GM12878 (cell line): ENCODE results near the gene FRAS1. TPM values are rescaled to one million over a fixed set of nuclear protein-coding genes. Genes with fewer than 3 reads are reported as not detected.
"Not testable (repeated sequence)": the region's sequence is repeated elsewhere in the genome, so short reads cannot be mapped to it uniquely, and the experiment has no call there.

Source experiments
- ATAC-seq: fragments of 200-7000 bp; cut with Tn5 transposase; 3 replicates; pipeline ENCODE4 v1.9.1; 2020; ENCODE audit warnings: mild to moderate bottlenecking, moderate library complexity
- BruUV-seq: library from RNA; stranded (reverse); fragments of 400-500 nt; replicated peaks from 2 replicates; lab custom pipeline; 2021; lab: Mats Ljungman, UMichigan
- CTCF ChIA-PET: fragments of 300-600 bp; sonication (Branson Sonifier 250); formaldehyde crosslinking; extraction: SDS; loops from one replicate; lab custom pipeline; 2021; ENCODE audit warnings: inconsistent platforms; lab: Yijun Ruan, JAX
- POLR2A ChIA-PET: fragments of 350-600 bp; formaldehyde crosslinking; extraction: SDS; loops from one replicate; lab custom pipeline; 2021; ENCODE audit warnings: inconsistent platforms; lab: Charles Lee
- RAD21 ChIA-PET: fragments of 300-600 bp; sonication (Branson Sonifier 250); formaldehyde crosslinking; loops from one replicate; lab custom pipeline; 2023; ENCODE audit warnings: antibody characterized with exemption; ENCODE audit not compliant: unreplicated experiment; lab: Charles Lee
- SMC1A ChIA-PET: fragments of 300-600 bp; sonication (Branson Sonifier 250); formaldehyde crosslinking; loops from one replicate; lab custom pipeline; 2023; ENCODE audit not compliant: unreplicated experiment, uncharacterized antibody; lab: Charles Lee
- DNase-seq: peaks from one replicate; pipeline ENCODE4 v3.0.0-alpha.2; 2011; ENCODE audit warnings: low read depth, low spot score
- FAIRE-seq: peaks from 3 replicates; lab custom pipeline; 2011; peaks lifted over from hg19 to GRCh38; lab: Jason Lieb, UNC
- H2AFZ ChIP-seq: 2 replicates; pipeline ENCODE4 v1.6.0; 2011; ENCODE audit warnings: low read depth, low read length, control low read depth; ENCODE audit not compliant: control insufficient read depth
- H3K27ac ChIP-seq: 2 replicates; pipeline ENCODE4 v1.5.1; 2011; ENCODE audit warnings: control low read depth; ENCODE audit not compliant: control insufficient read depth, insufficient read depth
- H3K27me3 ChIP-seq, 2 experiments: replicated peaks in 1 of 2; 2 replicates each; pipeline versions ENCODE4 v1.6.0 to v1.6.1; 2011; ENCODE audit warnings: low read length in 1 of 2; ENCODE audit not compliant: control insufficient read depth in 2 of 2, insufficient read depth in 2 of 2
- H3K36me3 ChIP-seq, 2 experiments: 2 replicates each; pipeline ENCODE4 v1.5.1; 2011; ENCODE audit warnings: low read length in 1 of 2; ENCODE audit not compliant: control insufficient read depth in 2 of 2, insufficient read depth in 2 of 2
- H3K4me1 ChIP-seq: 2 replicates; pipeline ENCODE4 v1.6.1; 2011; ENCODE audit warnings: mild to moderate bottlenecking, low read length, moderate library complexity, mixed read lengths; ENCODE audit not compliant: control insufficient read depth, insufficient read depth
- H3K4me2 ChIP-seq: 2 replicates; pipeline ENCODE4 v1.6.0; 2011; ENCODE audit warnings: control low read depth; ENCODE audit not compliant: control insufficient read depth, insufficient read depth
- H3K4me3 ChIP-seq: fragments of 200-600 bp; sonication (generic); 2 replicates; pipeline ENCODE4 v1.5.1; 2016
- H3K79me2 ChIP-seq: 2 replicates; pipeline ENCODE4 v1.6.0; 2011; ENCODE audit warnings: low read length; ENCODE audit not compliant: control insufficient read depth, insufficient read depth
- H3K9ac ChIP-seq: 2 replicates; pipeline ENCODE4 v1.8.0; 2011; ENCODE audit warnings: low read length, control low read depth, mixed read lengths; ENCODE audit not compliant: control insufficient read depth, insufficient read depth
- H3K9me3 ChIP-seq: replicated peaks from 3 replicates; pipeline ENCODE4 v1.5.1; 2011; ENCODE audit warnings: mild to moderate bottlenecking, low read length; ENCODE audit not compliant: control insufficient read depth, insufficient read depth
- H4K20me1 ChIP-seq: 2 replicates; pipeline ENCODE4 v1.6.0; 2011; ENCODE audit not compliant: control insufficient read depth, insufficient read depth
- REST ChIP-seq: IDR thresholded peaks from 2 replicates; pipeline ENCODE4 v1.6.1; 2012; ENCODE audit warnings: mild to moderate bottlenecking, low read depth, low read length
- TAF1 ChIP-seq: IDR thresholded peaks from 2 replicates; pipeline ENCODE4 v1.6.1; 2011; ENCODE audit warnings: mild to moderate bottlenecking, low read depth, low read length, borderline replicate concordance
- WGBS: methylation state at CpG from one replicate; pipeline ENCODE4 v1.1.6; 2016; ENCODE audit warnings: low lambda C conversion rate; ENCODE audit not compliant: insufficient replicate concordance, insufficient coverage; ENCODE audit errors: missing lambda C conversion rate; 5-methylcytosine and 5-hydroxymethylcytosine counted together
- in situ Hi-C: fragments of 300-500 bp; cut with MboI; formaldehyde crosslinking; loops from 9 replicates; pipeline ENCODE4 v1.14.3; 2018; ENCODE audit warnings: mixed read lengths
- intact Hi-C: fragments of 100-400 bp; cut with micrococcal nuclease; formaldehyde crosslinking; loops from one replicate; pipeline ENCODE4 v1.14.2; 2022; ENCODE audit not compliant: unreplicated experiment
- polyA plus RNA-seq, 11 experiments: library from polyadenylated mRNA; depleted of rRNA in 4 of 11; unstranded in 6 of 11; stranded (reverse) in 5 of 11; fragments of >200 nt; fragmentation: Nextera tagmentation in 4 of 11; fragmentation: Illumina TruSeq in 1 of 11; extraction: Ambion mirVana in 4 of 11; extraction: Trizol in 1 of 11; gene quantifications; 1 replicate in 1 of 11; 2 replicates in 10 of 11; pipeline versions ENCODE4 v1.2.1 to v1.2.3, GENCODE V29; 2011 to 2016; ENCODE audit warnings: inconsistent platforms in 2 of 11, missing spikeins in 2 of 11, low read depth in 1 of 11
- total RNA-seq, 4 experiments: library from RNA; depleted of rRNA in 3 of 4; stranded (reverse); fragments of >200 nt in 3 of 4; fragmentation: Illumina TruSeq in 1 of 4; extraction: Trizol in 1 of 4; gene quantifications; 2 replicates each; pipeline versions ENCODE4 v1.2.1 to v1.2.3, GENCODE V29; 2013 to 2021

FRAS1 gene
- total and polyA plus RNA-seq, 10 of the 15 experiments (the other 5 are each of a cell fraction or from before 2014, with no cell fraction given): 0.08 to 11.7 (median 0.20) TPM

- no peak for TF ChIP-seq REST
- no peak for TF ChIP-seq TAF1
Observed at GRCh38 chr4:78496021-78496643, 439.0 kb downstream of the FRAS1 start (continued).

- RAD21 ChIA-PET, H3K36me3 ChIP-seq, H4K20me1 ChIP-seq, DNase-seq, FAIRE-seq, CTCF ChIA-PET, H2AFZ ChIP-seq, H3K4me3 ChIP-seq, BruUV-seq, H3K27me3 ChIP-seq, ATAC-seq, H3K9ac ChIP-seq, SMC1A ChIA-PET, H3K27ac ChIP-seq, H3K9me3 ChIP-seq, H3K4me2 ChIP-seq, H3K79me2 ChIP-seq, H3K4me1 ChIP-seq, in situ Hi-C loops, intact Hi-C loops: not testable (repeated sequence)
- POLR2A ChIA-PET: interaction anchor here (0.6 kb wide), 1 partner anchor 433 kb away, joined by 4 read pairs; the partner anchor contains the start of gene PAQR3
- WGBS: 33% methylated on average over 9 of the region's 10 CpGs
Observed at GRCh38 chr4:78506260-78506659, 449.1 kb downstream of the FRAS1 start.
